CD14-positive monocyte (primary cell): ENCODE data around the gene SLC25A48. TPM values are rescaled to one million over a fixed set of nuclear protein-coding genes. Genes with fewer than 3 reads are reported as not detected.
"Not testable (repeated sequence)": the region's sequence is repeated elsewhere in the genome, so short reads cannot be mapped to it uniquely, and the experiment has no call there.

ENCODE experiments used
- DNase-seq, 3 donors: peaks; one replicate each; pipeline ENCODE4 v3.0.0-alpha.2; 2011 to 2022
- H2AFZ ChIP-seq: 2 replicates; pipeline ENCODE4 v1.6.0; 2012; ENCODE audit warnings: mild to moderate bottlenecking, low read depth, low read length, inconsistent platforms; ENCODE audit not compliant: insufficient read depth, poor library complexity, severe bottlenecking
- H3K27ac ChIP-seq, 2 donors: 1 replicate in 1 of 2; 2 replicates in 1 of 2; pipeline ENCODE4 v1.5.1; 2012 to 2013; ENCODE audit warnings: low read length in 2 of 2, control low read depth in 1 of 2, inconsistent platforms in 1 of 2, low read depth in 1 of 2, mild to moderate bottlenecking in 1 of 2
- H3K27me3 ChIP-seq, 2 donors: one replicate each; pipeline versions ENCODE4 v1.6.0 to v1.6.1; 2011 to 2013; ENCODE audit warnings: low read length in 2 of 2; ENCODE audit not compliant: control insufficient read depth in 2 of 2, insufficient read depth in 2 of 2
- H3K36me3 ChIP-seq, 2 donors: replicated peaks in 1 of 2; 1 replicate in 1 of 2; 2 replicates in 1 of 2; pipeline versions ENCODE4 v1.5.1 to v1.6.1; 2012 to 2013; ENCODE audit warnings: low read length in 2 of 2, control low read depth in 1 of 2, inconsistent platforms in 1 of 2, mild to moderate bottlenecking in 1 of 2; ENCODE audit not compliant: insufficient read depth in 2 of 2, control insufficient read depth in 1 of 2
- H3K4me1 ChIP-seq, 2 donors: 1 replicate in 1 of 2; 2 replicates in 1 of 2; pipeline versions ENCODE4 v1.5.1 to v1.6.1; 2012 to 2013; ENCODE audit warnings: low read length in 2 of 2, control low read depth in 1 of 2, inconsistent platforms in 1 of 2, mild to moderate bottlenecking in 1 of 2, moderate library complexity in 1 of 2; ENCODE audit not compliant: insufficient read depth in 2 of 2, control insufficient read depth in 1 of 2
- H3K4me2 ChIP-seq: replicated peaks from 2 replicates; pipeline ENCODE3; 2012; ENCODE audit warnings: low read length, moderate library complexity, mild to moderate bottlenecking; ENCODE audit not compliant: poor library complexity, severe bottlenecking; ENCODE audit errors: extremely low read depth
- H3K4me3 ChIP-seq, 3 experiments: fragments of 200-600 bp in 1 of 3; sonication (generic) in 1 of 3; replicated peaks in 1 of 3; 1 replicate in 2 of 3; 2 replicates in 1 of 3; pipeline ENCODE4 v1.5.1; 2011 to 2013; ENCODE audit warnings: low read length in 3 of 3, mild to moderate bottlenecking in 3 of 3, control low read depth in 2 of 3, low read depth in 2 of 3, inconsistent platforms in 1 of 3, moderate library complexity in 1 of 3
- H3K79me2 ChIP-seq: 2 replicates; pipeline ENCODE4 v1.6.0; 2012; ENCODE audit warnings: mild to moderate bottlenecking, control low read depth, inconsistent platforms, low read length, moderate library complexity; ENCODE audit not compliant: insufficient read depth
- H3K9ac ChIP-seq: 2 replicates; pipeline ENCODE4 v1.6.0; 2017; ENCODE audit warnings: low read length, mild to moderate bottlenecking; ENCODE audit not compliant: insufficient read depth, poor library complexity, severe bottlenecking
- H3K9me3 ChIP-seq, 2 donors: replicated peaks in 1 of 2; 1 replicate in 1 of 2; 2 replicates in 1 of 2; pipeline versions ENCODE4 v1.5.1 to v1.6.1; 2012 to 2013; ENCODE audit warnings: low read length in 2 of 2, control low read depth in 1 of 2; ENCODE audit not compliant: control insufficient read depth in 1 of 2, insufficient read depth in 1 of 2
- H4K20me1 ChIP-seq: 2 replicates; pipeline ENCODE4 v1.6.0; 2012; ENCODE audit warnings: mild to moderate bottlenecking, low read length, control low read depth, moderate library complexity; ENCODE audit not compliant: insufficient read depth
- H3K27ac Mint-ChIP-seq, 7 donors: one replicate each; pipeline ENCODE4 v1.8.0; 2020; ENCODE audit warnings: mild to moderate bottlenecking in 7 of 7, mixed read lengths in 7 of 7, moderate library complexity in 6 of 7, inconsistent platforms in 2 of 7
- H3K27me3 Mint-ChIP-seq, 3 donors: one replicate each; pipeline ENCODE4 v1.8.0; 2021 to 2022; ENCODE audit warnings: low read depth in 3 of 3, mild to moderate bottlenecking in 3 of 3, mixed read lengths in 3 of 3, moderate library complexity in 3 of 3, inconsistent platforms in 1 of 3
- H3K36me3 Mint-ChIP-seq, 2 donors: one replicate each; pipeline ENCODE4 v1.8.0; 2020; ENCODE audit warnings: mixed read lengths in 2 of 2, inconsistent platforms in 1 of 2, mild to moderate bottlenecking in 1 of 2
- H3K4me1 Mint-ChIP-seq: one replicate; pipeline ENCODE4 v1.8.0; 2020; ENCODE audit warnings: mild to moderate bottlenecking, mixed read lengths
- H3K4me3 Mint-ChIP-seq, 2 donors: one replicate each; pipeline ENCODE4 v1.8.0; 2020; ENCODE audit warnings: mild to moderate bottlenecking in 2 of 2, mixed read lengths in 2 of 2, moderate library complexity in 1 of 2
- H3K9me3 Mint-ChIP-seq, 7 donors: one replicate each; pipeline ENCODE4 v1.8.0; 2020 to 2022; ENCODE audit warnings: mixed read lengths in 7 of 7, mild to moderate bottlenecking in 6 of 7, moderate library complexity in 6 of 7, inconsistent platforms in 2 of 7
- WGBS: methylation state at CpG from one replicate; pipeline ENCODE4 v1.1.5; 2013; ENCODE audit warnings: missing lambda C conversion rate; ENCODE audit not compliant: insufficient coverage; 5-methylcytosine and 5-hydroxymethylcytosine counted together
- intact Hi-C, 2 donors: fragments of 100-400 bp; cut with micrococcal nuclease; formaldehyde crosslinking; loops; one replicate each; pipeline versions ENCODE4 v1.15.0 to v1.15.1; 2023
- polyA plus RNA-seq, 3 donors: library from polyadenylated mRNA; depleted of rRNA in 1 of 3; unstranded in 2 of 3; stranded (reverse) in 1 of 3; fragments of 300-500 nt in 2 of 3; fragments of >200 nt in 1 of 3; fragmentation: Illumina TruSeq in 2 of 3; gene quantifications; 1 replicate in 2 of 3; 2 replicates in 1 of 3; pipeline ENCODE4 v1.2.3, GENCODE V29; 2012 to 2021
- TF ChIP-seq, protein P1 (sequence below): fragments of 200-600 bp; IDR thresholded peaks from one replicate; pipeline ENCODE4 v1.8.0; 2022; ENCODE audit warnings: antibody characterized with exemption, mild to moderate bottlenecking

The SLC25A48 gene
- polyA plus RNA-seq, 3 donors: not detected

DNA sequence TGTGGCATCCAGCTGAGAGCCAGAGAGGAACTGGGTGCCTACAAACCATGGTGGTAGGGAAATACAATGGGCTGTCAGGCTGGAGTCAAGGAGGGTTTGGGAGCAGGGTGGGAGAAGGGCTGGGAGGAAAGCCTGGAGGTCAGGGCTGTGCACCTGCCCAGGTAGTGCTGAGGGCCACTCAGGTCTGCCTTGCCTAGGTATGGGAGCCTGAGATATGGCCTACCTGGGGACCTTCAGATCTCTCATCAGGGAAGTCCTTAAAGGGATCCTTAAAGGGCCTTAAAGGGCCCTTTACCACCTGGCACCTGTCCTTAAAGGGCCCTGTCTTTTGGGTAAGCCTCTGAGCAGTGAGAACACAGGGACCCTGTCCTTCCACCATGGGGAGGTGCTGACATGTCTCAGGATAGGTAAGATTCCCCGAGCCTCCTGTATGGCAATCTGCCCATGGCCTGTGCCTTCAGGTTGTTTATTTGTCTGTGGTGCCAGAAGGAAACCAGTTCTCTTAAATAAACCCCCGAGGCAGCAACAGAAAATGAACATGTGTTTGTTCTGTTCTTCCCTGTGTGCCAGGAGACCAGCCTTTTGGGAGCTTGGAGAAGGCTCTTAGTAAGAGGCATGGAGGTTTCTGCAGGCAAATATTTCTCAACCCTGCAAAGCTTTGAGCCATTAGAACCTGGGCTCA, 23.3 kb downstream of the SLC25A48 start:
- Histone ChIP-seq H3K4me1 (no peaks in the 10 kb centered on the region), H3K36me3 (no peaks in the 10 kb centered on the region), H3K79me2 (no peaks in the 10 kb centered on the region), H3K9ac (no peak overlapping the region), H4K20me1 (no peaks in the 10 kb centered on the region), H3K27ac (no peak overlapping the region), H3K27me3 (no peaks in the 10 kb centered on the region), H3K9me3 (no peaks in the 10 kb centered on the region), H3K4me2 (no peak overlapping the region), H2AFZ (no peak overlapping the region), H3K4me3 (no peak overlapping the region)
- Mint-ChIP-seq H3K36me3 (no peaks in the 10 kb centered on the region), H3K27ac (no peak overlapping the region), H3K27me3 (peaks cover 5 to 11% (median 10%) of the 10 kb centered on the region in 3 donors), H3K4me1 (peaks cover 6% of the 10 kb centered on the region), H3K9me3 (peaks cover 0 to 7% (median 2%) of the 10 kb centered on the region in 7 donors), H3K4me3 (no peak overlapping the region)
- TF ChIP-seq, protein P1, sequence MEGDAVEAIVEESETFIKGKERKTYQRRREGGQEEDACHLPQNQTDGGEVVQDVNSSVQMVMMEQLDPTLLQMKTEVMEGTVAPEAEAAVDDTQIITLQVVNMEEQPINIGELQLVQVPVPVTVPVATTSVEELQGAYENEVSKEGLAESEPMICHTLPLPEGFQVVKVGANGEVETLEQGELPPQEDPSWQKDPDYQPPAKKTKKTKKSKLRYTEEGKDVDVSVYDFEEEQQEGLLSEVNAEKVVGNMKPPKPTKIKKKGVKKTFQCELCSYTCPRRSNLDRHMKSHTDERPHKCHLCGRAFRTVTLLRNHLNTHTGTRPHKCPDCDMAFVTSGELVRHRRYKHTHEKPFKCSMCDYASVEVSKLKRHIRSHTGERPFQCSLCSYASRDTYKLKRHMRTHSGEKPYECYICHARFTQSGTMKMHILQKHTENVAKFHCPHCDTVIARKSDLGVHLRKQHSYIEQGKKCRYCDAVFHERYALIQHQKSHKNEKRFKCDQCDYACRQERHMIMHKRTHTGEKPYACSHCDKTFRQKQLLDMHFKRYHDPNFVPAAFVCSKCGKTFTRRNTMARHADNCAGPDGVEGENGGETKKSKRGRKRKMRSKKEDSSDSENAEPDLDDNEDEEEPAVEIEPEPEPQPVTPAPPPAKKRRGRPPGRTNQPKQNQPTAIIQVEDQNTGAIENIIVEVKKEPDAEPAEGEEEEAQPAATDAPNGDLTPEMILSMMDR: no peak
- intact Hi-C loops: no loop called here
- no CpG with 5 or more reads among the region's 2 CpGs for WGBS
- DNase-seq: no peak

DNA sequence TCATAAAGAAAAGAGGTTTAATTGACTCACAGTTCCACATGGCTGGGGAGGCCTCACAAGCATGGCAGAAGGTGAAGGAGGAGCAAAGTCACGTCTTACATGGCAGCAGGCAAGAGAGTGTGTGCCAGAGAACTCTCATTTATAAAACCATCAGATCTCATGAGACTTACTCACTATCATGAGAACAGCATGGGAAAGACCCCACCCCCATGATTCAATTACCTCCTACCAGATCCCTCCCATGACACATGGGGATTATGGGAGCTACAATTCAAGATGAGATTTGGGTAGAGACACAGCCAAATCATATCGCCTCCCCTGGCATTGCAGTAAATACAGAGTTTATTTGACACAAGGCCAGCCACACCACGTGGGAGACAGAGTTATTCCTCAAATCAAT, 24.7 kb downstream of the SLC25A48 start:
- H3K4me3 ChIP-seq, H3K4me1 Mint-ChIP-seq, H3K36me3 ChIP-seq, H3K27me3 ChIP-seq, H3K79me2 ChIP-seq, H3K4me1 ChIP-seq, H3K27ac Mint-ChIP-seq, DNase-seq, H3K9me3 ChIP-seq, H4K20me1 ChIP-seq, H3K4me2 ChIP-seq, H3K4me3 Mint-ChIP-seq, H3K9me3 Mint-ChIP-seq, intact Hi-C loops, H3K36me3 Mint-ChIP-seq, H3K27ac ChIP-seq, H2AFZ ChIP-seq, H3K9ac ChIP-seq: not testable (repeated sequence)
- WGBS: no CpG with 5 or more reads among the region's 3 CpGs
- peaks cover 10 to 14% (median 11%) of the 10 kb centered on the region in 3 donors for H3K27me3 Mint-ChIP-seq
